Liver (tissue), 3 donors: Measurements from ENCODE around the gene VWA7.

Experiments used
- EGR1 ChIP-seq, 2 donors: IDR thresholded peaks; 2 replicates each; pipeline ENCODE4 v1.6.1; 2016 to 2018; ENCODE audit warnings: antibody characterized with exemption in 2 of 2, low read depth in 2 of 2
- JUND ChIP-seq, 2 donors: IDR thresholded peaks; 2 replicates each; pipeline ENCODE4 v1.6.1; 2016; ENCODE audit warnings: antibody characterized with exemption in 2 of 2
- RXRA ChIP-seq, 2 donors: IDR thresholded peaks; 2 replicates each; pipeline ENCODE4 v1.6.1; 2017 to 2018; ENCODE audit warnings: antibody characterized with exemption in 2 of 2, mild to moderate bottlenecking in 1 of 2
- TF ChIP-seq, protein P1 (sequence below): fragments of 150-350 bp; IDR thresholded peaks from 2 replicates; pipeline ENCODE4 v1.5.1; 2017; ENCODE audit warnings: improper control_type of control experiment, low read depth, low read length; ENCODE audit not compliant: missing input control
- donor health status: healthy.
- donor health status: healthy.

DNA sequence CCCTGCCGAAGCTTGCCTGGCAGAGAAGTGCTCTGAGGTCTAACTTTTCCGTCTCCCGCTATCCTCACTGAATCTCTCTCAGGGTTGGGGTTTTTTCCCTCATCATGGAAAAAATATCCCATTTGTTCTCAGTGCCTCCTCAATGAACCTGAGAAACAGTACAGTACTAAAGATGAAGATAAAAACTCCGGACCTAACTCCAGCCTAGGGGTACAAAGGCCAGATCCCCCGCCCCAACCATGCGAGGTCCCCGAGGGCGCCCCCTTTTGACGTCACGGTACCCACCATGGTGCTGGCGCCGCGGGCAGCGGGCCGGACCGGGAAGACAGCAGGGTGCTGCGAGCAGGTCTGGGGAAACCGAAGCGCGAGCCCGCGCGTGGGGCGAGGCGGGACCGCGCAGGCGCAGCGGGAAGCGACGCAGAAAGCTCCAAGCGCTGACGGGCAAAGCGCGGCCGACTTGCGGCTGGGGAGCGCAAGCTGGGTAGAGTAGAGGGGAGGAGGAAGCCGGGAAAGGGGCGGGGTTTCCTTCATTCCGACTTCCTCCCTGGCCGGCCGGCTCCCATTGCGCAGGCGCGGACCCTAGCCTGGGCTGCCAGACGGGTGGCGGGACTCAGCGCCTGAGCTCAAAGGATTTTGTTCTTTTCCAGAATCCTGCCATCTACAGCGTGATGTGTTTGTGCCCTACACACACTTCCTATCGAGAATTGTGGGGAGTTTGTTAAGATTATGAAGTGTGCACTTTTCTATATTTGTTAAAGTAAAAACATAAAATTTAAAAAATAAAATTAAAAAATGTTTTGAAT lies 29.5 kb upstream of the VWA7 start, which contains the start of gene LSM2:
- TF ChIP-seq, protein P1, sequence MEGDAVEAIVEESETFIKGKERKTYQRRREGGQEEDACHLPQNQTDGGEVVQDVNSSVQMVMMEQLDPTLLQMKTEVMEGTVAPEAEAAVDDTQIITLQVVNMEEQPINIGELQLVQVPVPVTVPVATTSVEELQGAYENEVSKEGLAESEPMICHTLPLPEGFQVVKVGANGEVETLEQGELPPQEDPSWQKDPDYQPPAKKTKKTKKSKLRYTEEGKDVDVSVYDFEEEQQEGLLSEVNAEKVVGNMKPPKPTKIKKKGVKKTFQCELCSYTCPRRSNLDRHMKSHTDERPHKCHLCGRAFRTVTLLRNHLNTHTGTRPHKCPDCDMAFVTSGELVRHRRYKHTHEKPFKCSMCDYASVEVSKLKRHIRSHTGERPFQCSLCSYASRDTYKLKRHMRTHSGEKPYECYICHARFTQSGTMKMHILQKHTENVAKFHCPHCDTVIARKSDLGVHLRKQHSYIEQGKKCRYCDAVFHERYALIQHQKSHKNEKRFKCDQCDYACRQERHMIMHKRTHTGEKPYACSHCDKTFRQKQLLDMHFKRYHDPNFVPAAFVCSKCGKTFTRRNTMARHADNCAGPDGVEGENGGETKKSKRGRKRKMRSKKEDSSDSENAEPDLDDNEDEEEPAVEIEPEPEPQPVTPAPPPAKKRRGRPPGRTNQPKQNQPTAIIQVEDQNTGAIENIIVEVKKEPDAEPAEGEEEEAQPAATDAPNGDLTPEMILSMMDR = peak; percentile 1
- TF ChIP-seq EGR1 (IDR thresholded peaks at IDR 0.05; ENCODE audit: low read depth in 2 of 2) (peak in 1 of 2 donors; percentile 32), RXRA (IDR thresholded peaks at IDR 0.05) (peak in 1 of 2 donors; percentile 45), JUND (IDR thresholded peaks at IDR 0.05) (no peak)
